Ovary (tissue), 9 donors: ENCODE measurements around the gene PSEN2. TPM values are rescaled to one million over a fixed set of nuclear protein-coding genes. Genes with fewer than 3 reads are reported as not detected.

Source experiments
- DNase-seq, 5 donors: peaks; one replicate each; pipeline ENCODE4 v3.0.0-alpha.2; 2019 to 2020
- H3K27ac ChIP-seq, 2 donors: fragments of 200-600 bp; one replicate each; pipeline versions ENCODE4 v1.5.1 to v1.8.0; 2019 to 2022
- H3K27me3 ChIP-seq: fragments of 200-600 bp; one replicate; pipeline ENCODE4 v1.8.0; 2022
- H3K36me3 ChIP-seq: fragments of 200-600 bp; sonication (generic); one replicate; pipeline ENCODE4 v1.5.1; 2019
- H3K4me1 ChIP-seq: one replicate; pipeline ENCODE4 v1.8.1; 2013; ENCODE audit warnings: mild to moderate bottlenecking, moderate library complexity; ENCODE audit not compliant: insufficient read depth
- H3K4me3 ChIP-seq: fragments of 200-600 bp; sonication (generic); one replicate; pipeline ENCODE4 v1.5.1; 2017
- H3K9me3 ChIP-seq, 2 donors: fragments of 200-600 bp in 1 of 2; sonication (generic) in 1 of 2; one replicate each; pipeline versions ENCODE4 v1.5.1 to v1.8.1; 2013 to 2019; ENCODE audit warnings: mild to moderate bottlenecking in 1 of 2, moderate library complexity in 1 of 2
- CTCF ChIP-seq, 3 donors: fragments of 450-650 bp in 2 of 3; fragments of 200-600 bp in 1 of 3; IDR thresholded peaks; one replicate each; pipeline versions ENCODE4 v1.5.1 to v1.8.0; 2016 to 2022; ENCODE audit warnings: antibody characterized with exemption in 3 of 3, mild to moderate bottlenecking in 1 of 3
- EP300 ChIP-seq: sonication (generic); formaldehyde crosslinking; IDR thresholded peaks from one replicate; pipeline ENCODE4 v1.6.1; 2017; ENCODE audit warnings: antibody characterized with exemption
- POLR2A ChIP-seq: fragments of 450-650 bp; IDR thresholded peaks from one replicate; pipeline ENCODE4 v1.6.1; 2017; ENCODE audit warnings: antibody characterized with exemption, mild to moderate bottlenecking, moderate library complexity
- WGBS, 3 donors: extraction: QIAGEN DNeasy Blood & Tissue Kit in 1 of 3; methylation state at CpG; one replicate each; pipeline versions ENCODE4 v1.1.5 to v1.1.7; 2013 to 2017; 5-methylcytosine and 5-hydroxymethylcytosine counted together
- intact Hi-C, 4 donors: fragments of 100-400 bp; cut with DNase I; formaldehyde crosslinking; loops; one replicate each; pipeline versions ENCODE4 v1.11.0 to v1.15.1; 2022 to 2023
- polyA plus RNA-seq, 2 donors: library from polyadenylated mRNA; stranded (reverse); fragments of 200-250 nt in 1 of 2; fragments of 350-450 nt in 1 of 2; fragmentation: Illumina TruSeq in 1 of 2; extraction: RNeasy Lipid Tissue Mini Kit (QIAGEN cat#74804) in 1 of 2; gene quantifications; one replicate each; pipeline ENCODE4 v1.2.3, GENCODE V29; 2013 to 2014
- total RNA-seq, 7 donors: library from RNA; depleted of rRNA in 2 of 7; stranded (reverse); fragments of >200 nt in 2 of 7; fragmentation: NEBNext Ultra II Directional in 3 of 7; extraction: Animal tissue kit (Norgen Biotek cat#: 25700) in 3 of 7; gene quantifications; one replicate each; pipeline versions ENCODE4 v1.1.0 to v1.2.4, GENCODE V29; 2016 to 2023
- donor health status: DM: no; HTN: no; CAD: no; lungs with moderate emphysema.
- donor health status: DM: no; HTN: no; CAD: no.
- donor health status: Bipolar disorder and iron deficiency.
- donor health status: DM: yes; HTN: yes; CAD: no.
- donor health status: DM: no; HTN: no; CAD: no.
- donor health status: DM: yes; HTN: yes; CAD: no.

Gene PSEN2
- total and polyA plus RNA-seq, 9 donors = 17.8 to 37.0 (median 24.6) TPM

DNA sequence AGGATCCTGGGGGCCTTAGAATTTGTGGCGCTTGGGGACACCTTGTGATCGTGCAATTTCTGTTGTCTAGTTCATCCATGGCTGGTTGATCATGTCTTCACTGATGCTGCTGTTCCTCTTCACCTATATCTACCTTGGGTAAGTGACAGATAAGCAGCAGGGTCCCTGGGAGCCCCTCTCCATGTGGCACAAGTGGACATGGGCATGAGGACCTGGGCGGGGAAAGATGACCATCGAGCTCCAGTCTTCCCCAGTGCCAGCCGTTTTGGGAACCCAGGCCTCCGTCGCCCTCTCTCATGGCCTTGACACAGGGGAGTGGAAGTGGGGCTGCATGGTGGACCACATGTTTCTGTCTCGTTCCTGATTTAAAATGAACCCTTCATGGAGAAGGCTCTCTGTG, 17.6 kb downstream of the PSEN2 start:
- Histone ChIP-seq H3K9me3 (no peaks in the 10 kb centered on the region), H3K36me3 (no peaks in the 10 kb centered on the region), H3K27me3 (no peaks in the 10 kb centered on the region), H3K27ac (no peak overlapping the region), H3K4me1 (peaks cover 2% of the 10 kb centered on the region), H3K4me3 (no peak overlapping the region)
- WGBS, 3 donors = 87 to 94% (median 90%) methylated on average over 8 of the region's 8 CpGs
- intact Hi-C loops = loop anchor here in 1 of 4 donors (5.0 kb wide), 1 partner anchor 1624 kb away; no protein-coding TSS in a partner anchor
- TF ChIP-seq CTCF (IDR thresholded peaks at IDR 0.05) (no peak), EP300 (no peak)
- no peak for DNase-seq

DNA sequence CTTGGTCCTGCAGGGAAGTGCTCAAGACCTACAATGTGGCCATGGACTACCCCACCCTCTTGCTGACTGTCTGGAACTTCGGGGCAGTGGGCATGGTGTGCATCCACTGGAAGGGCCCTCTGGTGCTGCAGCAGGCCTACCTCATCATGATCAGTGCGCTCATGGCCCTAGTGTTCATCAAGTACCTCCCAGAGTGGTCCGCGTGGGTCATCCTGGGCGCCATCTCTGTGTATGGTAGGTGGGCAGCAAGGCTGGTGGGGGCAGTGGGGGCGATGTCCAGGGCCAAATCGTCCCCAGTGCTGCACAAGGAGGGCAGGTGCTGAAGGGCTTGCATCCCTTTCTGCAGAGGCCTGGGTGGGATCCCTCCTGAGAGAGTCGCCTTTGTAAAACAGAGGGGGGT, 18.4 kb downstream of the PSEN2 start:
- Histone ChIP-seq H3K4me3 (no peak overlapping the region), H3K27ac (no peak overlapping the region), H3K4me1 (no peaks in the 10 kb centered on the region), H3K27me3 (no peaks in the 10 kb centered on the region), H3K36me3 (no peaks in the 10 kb centered on the region), H3K9me3 (no peaks in the 10 kb centered on the region)
- no peak for TF ChIP-seq POLR2A
- TF ChIP-seq CTCF (IDR thresholded peaks at IDR 0.05) = no peak
- no peak for TF ChIP-seq EP300
- 93 to 97% (median 97%) methylated on average over 8 of the region's 8 CpGs for WGBS, 3 donors
- no peak for DNase-seq
- intact Hi-C loops = loop anchor here in 1 of 4 donors (5.0 kb wide), 1 partner anchor 1623 kb away; no protein-coding TSS in a partner anchor

DNA sequence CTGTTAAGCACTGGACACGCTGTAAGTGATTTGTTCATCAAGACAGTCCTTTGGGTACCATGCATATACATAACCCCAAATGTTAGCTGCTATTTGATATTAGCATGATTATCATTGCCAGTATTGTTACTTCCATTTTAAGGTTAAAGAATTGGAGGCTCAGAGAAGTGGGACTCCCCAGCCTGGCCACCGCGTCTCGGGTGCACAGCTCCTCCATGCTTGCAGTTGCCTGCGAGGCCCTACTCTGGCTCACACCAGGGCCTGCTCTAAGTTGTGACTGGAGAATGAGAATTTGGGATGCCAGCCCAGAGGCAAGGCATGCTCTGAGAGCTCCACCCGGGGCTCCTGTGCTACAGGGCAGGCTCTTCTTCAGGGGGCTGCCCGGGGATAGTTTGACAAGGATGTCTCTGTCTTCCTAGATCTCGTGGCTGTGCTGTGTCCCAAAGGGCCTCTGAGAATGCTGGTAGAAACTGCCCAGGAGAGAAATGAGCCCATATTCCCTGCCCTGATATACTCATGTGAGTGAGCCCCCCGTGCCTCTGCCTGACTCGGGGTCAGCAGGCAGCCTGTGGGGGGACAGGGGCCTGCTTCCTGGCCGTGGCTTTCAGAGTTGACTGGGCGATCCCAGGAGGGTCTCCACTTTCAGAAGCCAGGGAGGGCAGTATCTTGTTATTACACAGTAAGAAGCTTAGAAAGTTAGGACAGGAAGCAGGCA, 19.4 kb downstream of the PSEN2 start:
- Histone ChIP-seq H3K9me3 (no peaks in the 10 kb centered on the region), H3K4me3 (no peak overlapping the region), H3K4me1 (no peaks in the 10 kb centered on the region), H3K36me3 (no peaks in the 10 kb centered on the region), H3K27ac (no peak overlapping the region), H3K27me3 (no peaks in the 10 kb centered on the region)
- WGBS, 3 donors = 94 to 98% (median 97%) methylated on average over 12 of the region's 12 CpGs
- no peak for DNase-seq
- TF ChIP-seq POLR2A (no peak), CTCF (IDR thresholded peaks at IDR 0.05) (no peak), EP300 (no peak)
- intact Hi-C loops = loop anchor here in 1 of 4 donors (5.0 kb wide), 1 partner anchor 1623 kb away; no protein-coding TSS in a partner anchor

GRCh38 chr1:226890331-226891108, 20.1 kb downstream of the PSEN2 start:
- Histone ChIP-seq H3K9me3 (no peaks in the 10 kb centered on the region), H3K27me3 (no peaks in the 10 kb centered on the region), H3K4me1 (no peaks in the 10 kb centered on the region), H3K36me3 (no peaks in the 10 kb centered on the region), H3K4me3 (no peak overlapping the region), H3K27ac (no peak overlapping the region)
- WGBS, 3 donors = 87 to 93% (median 90%) methylated on average over 22 of the region's 22 CpGs
- TF ChIP-seq EP300 (no peak), POLR2A (no peak), CTCF (IDR thresholded peaks at IDR 0.05) (no peak)
- DNase-seq = no peak
- intact Hi-C loops = no loop called here
